ENCODE results near the gene MRPL58. TPM values are rescaled to one million over a fixed set of nuclear protein-coding genes. Genes with fewer than 3 reads are reported as not detected.
"Not testable (repeated sequence)": the region's sequence is repeated elsewhere in the genome, so short reads cannot be mapped to it uniquely, and the experiment has no call there.

The MRPL58 gene
- total and polyA plus RNA-seq, 4 donors: 16.6 to 31.2 (median 21.3) TPM

GRCh38 chr17:75032720-75033280 lies 20.3 kb downstream of the MRPL58 start:
- 0 to 1% methylated on average over 13 of the region's 13 CpGs for WGBS, 2 donors
- intact Hi-C loops (cut with DNase I): loop anchor here (2.0 to 5.0 kb wide), 3 partner anchors 44 to 70 kb away; partner anchors contain the start of gene CDR2L (in 1 of the 2)
- DNase-seq (peak; percentile 63 to 79), ATAC-seq (ENCODE audit: low FRiP score) (no peak)
- H3K27me3 ChIP-seq (ENCODE audit: control insufficient read depth in 1 of 2, insufficient read depth in 2 of 2, low read length in 1 of 2): no peaks in the 10 kb centered on the region
- no peaks in the 10 kb centered on the region for H3K4me1 ChIP-seq (ENCODE audit: control insufficient read depth in 1 of 2, insufficient read depth in 2 of 2, low read length in 2 of 2)
- no peaks in the 10 kb centered on the region for H3K9me3 ChIP-seq (ENCODE audit: control insufficient read depth, low read length)
- H3K36me3 ChIP-seq (ENCODE audit: control insufficient read depth in 1 of 2, insufficient read depth in 2 of 2, low read length in 1 of 2): no peaks in the 10 kb centered on the region
- H3K27ac ChIP-seq (ENCODE audit: low read depth in 1 of 2, low read length in 2 of 2): peak overlapping the region in 1 of 2 donors; percentile 16
- peak overlapping the region in 1 of 2 donors; percentile 16 for H3K4me3 ChIP-seq (ENCODE audit: low read length in 2 of 2)

GRCh38 chr17:75033346-75034235 lies 21.1 kb downstream of the MRPL58 start:
- 1% methylated on average over 36 of the region's 36 CpGs for WGBS, 2 donors
- Histone ChIP-seq H3K36me3 (ENCODE audit: control insufficient read depth in 1 of 2, insufficient read depth in 2 of 2, low read length in 1 of 2) (no peaks in the 10 kb centered on the region), H3K9me3 (ENCODE audit: control insufficient read depth, low read length) (no peaks in the 10 kb centered on the region), H3K4me1 (ENCODE audit: control insufficient read depth in 1 of 2, insufficient read depth in 2 of 2, low read length in 2 of 2) (no peaks in the 10 kb centered on the region), H3K27me3 (ENCODE audit: control insufficient read depth in 1 of 2, insufficient read depth in 2 of 2, low read length in 1 of 2) (no peaks in the 10 kb centered on the region), H3K27ac (ENCODE audit: low read depth in 1 of 2, low read length in 2 of 2) (peak overlapping the region in 1 of 2 donors; percentile 1), H3K4me3 (ENCODE audit: low read length in 2 of 2) (peak overlapping the region; percentile 1 to 37)
- peak; percentile 93 to 97 for DNase-seq
- intact Hi-C loops (cut with DNase I): loop anchor here (2.0 to 5.0 kb wide), 3 partner anchors 45 to 71 kb away; partner anchors contain the start of gene CDR2L (in 1 of the 2)
- ATAC-seq (ENCODE audit: low FRiP score): peak; percentile 91

GRCh38 chr17:75034236-75034908 lies 21.9 kb downstream of the MRPL58 start:
- Histone ChIP-seq H3K27me3 (ENCODE audit: control insufficient read depth in 1 of 2, insufficient read depth in 2 of 2, low read length in 1 of 2) (no peaks in the 10 kb centered on the region), H3K4me3 (ENCODE audit: low read length in 2 of 2) (peak overlapping the region; percentile 37 to 55), H3K36me3 (ENCODE audit: control insufficient read depth in 1 of 2, insufficient read depth in 2 of 2, low read length in 1 of 2) (peaks cover 0 to 3% of the 10 kb centered on the region in 2 donors), H3K9me3 (ENCODE audit: control insufficient read depth, low read length) (no peaks in the 10 kb centered on the region), H3K4me1 (ENCODE audit: control insufficient read depth in 1 of 2, insufficient read depth in 2 of 2, low read length in 2 of 2) (no peaks in the 10 kb centered on the region), H3K27ac (ENCODE audit: low read depth in 1 of 2, low read length in 2 of 2) (peak overlapping the region; percentile 10 to 84)
- intact Hi-C loops (cut with DNase I): loop anchor here (5.0 kb wide), 2 partner anchors 47 to 72 kb away; partner anchors contain the start of gene CDR2L (in 1 of the 2)
- DNase-seq (peak; percentile 88 to 95), ATAC-seq (ENCODE audit: low FRiP score) (peak; percentile 91)
- WGBS, 2 donors: 1% methylated on average over 43 of the region's 43 CpGs

- DNase-seq (peak; percentile 91 to 93), ATAC-seq (ENCODE audit: low FRiP score) (peak; percentile 11)
- WGBS, 2 donors: 83 to 85% methylated on average over 27 of the region's 27 CpGs
- H3K36me3 ChIP-seq (ENCODE audit: control insufficient read depth in 1 of 2, insufficient read depth in 2 of 2, low read length in 1 of 2): peaks cover 0 to 3% of the 10 kb centered on the region in 2 donors
- H3K27me3 ChIP-seq (ENCODE audit: control insufficient read depth in 1 of 2, insufficient read depth in 2 of 2, low read length in 1 of 2): no peaks in the 10 kb centered on the region
- no peaks in the 10 kb centered on the region for H3K4me1 ChIP-seq (ENCODE audit: control insufficient read depth in 1 of 2, insufficient read depth in 2 of 2, low read length in 2 of 2)
- H3K9me3 ChIP-seq (ENCODE audit: control insufficient read depth, low read length): no peaks in the 10 kb centered on the region
- H3K4me3 ChIP-seq (ENCODE audit: low read length in 2 of 2): no peak overlapping the region
- no peak overlapping the region for H3K27ac ChIP-seq (ENCODE audit: low read depth in 1 of 2, low read length in 2 of 2)
- intact Hi-C loops (cut with DNase I): no loop called here
These were observed 24.3 kb downstream of the MRPL58 start for GRCh38 chr17:75036643-75037268.

- H3K27me3 ChIP-seq (ENCODE audit: control insufficient read depth in 1 of 2, insufficient read depth in 2 of 2, low read length in 1 of 2): no peaks in the 10 kb centered on the region
- no peaks in the 10 kb centered on the region for H3K4me1 ChIP-seq (ENCODE audit: control insufficient read depth in 1 of 2, insufficient read depth in 2 of 2, low read length in 2 of 2)
- intact Hi-C loops (cut with DNase I): no loop called here
- no peak for DNase-seq
- H3K36me3 ChIP-seq (ENCODE audit: control insufficient read depth in 1 of 2, insufficient read depth in 2 of 2, low read length in 1 of 2): peaks cover 0 to 5% of the 10 kb centered on the region in 2 donors
- no peaks in the 10 kb centered on the region for H3K9me3 ChIP-seq (ENCODE audit: control insufficient read depth, low read length)
- H3K27ac ChIP-seq (ENCODE audit: low read depth in 1 of 2, low read length in 2 of 2): no peak overlapping the region
- ATAC-seq (ENCODE audit: low FRiP score): no peak
- 90 to 93% methylated on average over 5 of the region's 5 CpGs for WGBS, 2 donors
- H3K4me3 ChIP-seq (ENCODE audit: low read length in 2 of 2): no peak overlapping the region
These were observed 26.8 kb downstream of the MRPL58 start for GRCh38 chr17:75039238-75039637.

GRCh38 chr17:75041656-75042280 lies 29.3 kb downstream of the MRPL58 start:
- no peak overlapping the region for H3K4me3 ChIP-seq (ENCODE audit: low read length in 2 of 2)
- H3K9me3 ChIP-seq (ENCODE audit: control insufficient read depth, low read length): no peaks in the 10 kb centered on the region
- 76 to 82% methylated on average over 12 of the region's 12 CpGs for WGBS, 2 donors
- no peaks in the 10 kb centered on the region for H3K4me1 ChIP-seq (ENCODE audit: control insufficient read depth in 1 of 2, insufficient read depth in 2 of 2, low read length in 2 of 2)
- intact Hi-C loops (cut with DNase I): no loop called here
- H3K36me3 ChIP-seq (ENCODE audit: control insufficient read depth in 1 of 2, insufficient read depth in 2 of 2, low read length in 1 of 2): peaks cover 0 to 5% of the 10 kb centered on the region in 2 donors
- H3K27me3 ChIP-seq (ENCODE audit: control insufficient read depth in 1 of 2, insufficient read depth in 2 of 2, low read length in 1 of 2): no peaks in the 10 kb centered on the region
- H3K27ac ChIP-seq (ENCODE audit: low read depth in 1 of 2, low read length in 2 of 2): no peak overlapping the region
- DNase-seq (no peak), ATAC-seq (ENCODE audit: low FRiP score) (no peak)

- H3K36me3 ChIP-seq (ENCODE audit: control insufficient read depth in 1 of 2, insufficient read depth in 2 of 2, low read length in 1 of 2); H3K27me3 ChIP-seq (ENCODE audit: control insufficient read depth in 1 of 2, insufficient read depth in 2 of 2, low read length in 1 of 2); H3K4me3 ChIP-seq (ENCODE audit: low read length in 2 of 2); H3K9me3 ChIP-seq (ENCODE audit: control insufficient read depth, low read length); intact Hi-C loops (cut with DNase I); ATAC-seq (ENCODE audit: low FRiP score); DNase-seq; H3K27ac ChIP-seq (ENCODE audit: low read depth in 1 of 2, low read length in 2 of 2); H3K4me1 ChIP-seq (ENCODE audit: control insufficient read depth in 1 of 2, insufficient read depth in 2 of 2, low read length in 2 of 2): not testable (repeated sequence)
- 66 to 68% methylated on average over 5 of the region's 5 CpGs for WGBS, 2 donors
These were observed 31.3 kb downstream of the MRPL58 start for GRCh38 chr17:75043789-75044188.

GRCh38 chr17:75044716-75045115 lies 32.2 kb downstream of the MRPL58 start:
- peaks cover 0 to 2% of the 10 kb centered on the region in 2 donors for H3K36me3 ChIP-seq (ENCODE audit: control insufficient read depth in 1 of 2, insufficient read depth in 2 of 2, low read length in 1 of 2)
- no peaks in the 10 kb centered on the region for H3K27me3 ChIP-seq (ENCODE audit: control insufficient read depth in 1 of 2, insufficient read depth in 2 of 2, low read length in 1 of 2)
- 71 to 77% methylated on average over 7 of the region's 7 CpGs for WGBS, 2 donors
- H3K4me3 ChIP-seq (ENCODE audit: low read length in 2 of 2): no peak overlapping the region
- H3K4me1 ChIP-seq (ENCODE audit: control insufficient read depth in 1 of 2, insufficient read depth in 2 of 2, low read length in 2 of 2): peaks cover 0 to 2% of the 10 kb centered on the region in 2 donors
- intact Hi-C loops (cut with DNase I): loop anchor here in 1 of 2 donors (5.0 kb wide), 1 partner anchor 63 kb away; the partner anchor contains the start of gene ARMC7
- ATAC-seq (ENCODE audit: low FRiP score) (no peak), DNase-seq (no peak)
- H3K9me3 ChIP-seq (ENCODE audit: control insufficient read depth, low read length): no peaks in the 10 kb centered on the region
- no peak overlapping the region for H3K27ac ChIP-seq (ENCODE audit: low read depth in 1 of 2, low read length in 2 of 2)
